GM12878 (cell line): ENCODE measurements around the gene ABCA10. TPM values are rescaled to one million over a fixed set of nuclear protein-coding genes. Genes with fewer than 3 reads are reported as not detected.

Experiments
- JUND ChIP-seq: IDR thresholded peaks from 2 replicates; pipeline ENCODE4 v1.6.1; 2012; ENCODE audit warnings: low read depth, mild to moderate bottlenecking, low read length, improper control_type of control experiment, moderate library complexity
- microRNA-seq: library from miRNA; unstranded; fragments of <30 nt; microRNA quantifications from one replicate; pipeline ENCODE4, GENCODE V29; 2018
- polyA plus RNA-seq, 11 experiments: library from polyadenylated mRNA; depleted of rRNA in 4 of 11; unstranded in 6 of 11; stranded (reverse) in 5 of 11; fragments of >200 nt; fragmentation: Nextera tagmentation in 4 of 11; fragmentation: Illumina TruSeq in 1 of 11; extraction: Ambion mirVana in 4 of 11; extraction: Trizol in 1 of 11; gene quantifications; 1 replicate in 1 of 11; 2 replicates in 10 of 11; pipeline versions ENCODE4 v1.2.1 to v1.2.3, GENCODE V29; 2011 to 2016; ENCODE audit warnings: inconsistent platforms in 2 of 11, missing spikeins in 2 of 11, low read depth in 1 of 11
- small RNA-seq: library from RNA; depleted of rRNA; stranded (forward); fragments of <200 nt; gene quantifications from one replicate; pipeline ENCODE3, GENCODE V24; 2014
- total RNA-seq, 4 experiments: library from RNA; depleted of rRNA in 3 of 4; stranded (reverse); fragments of >200 nt in 3 of 4; fragmentation: Illumina TruSeq in 1 of 4; extraction: Trizol in 1 of 4; gene quantifications; 2 replicates each; pipeline versions ENCODE4 v1.2.1 to v1.2.3, GENCODE V29; 2013 to 2021
- TF ChIP-seq, protein P1 (sequence below): fragments of 150-350 bp; IDR thresholded peaks from 2 replicates; pipeline ENCODE4 v1.6.1; 2016; ENCODE audit warnings: low read depth, low read length
- TF ChIP-seq, protein P2 (sequence below): IDR thresholded peaks from 2 replicates; pipeline ENCODE4 v1.6.1; 2012; ENCODE audit warnings: improper control_type of control experiment, low read depth, low read length; ENCODE audit not compliant: insufficient replicate concordance

The ABCA10 gene
- total and polyA plus RNA-seq, 10 of the 15 experiments (the other 5 are each of a cell fraction or from before 2014, with no cell fraction given): 0.33 to 3.0 (median 0.83) TPM

DNA sequence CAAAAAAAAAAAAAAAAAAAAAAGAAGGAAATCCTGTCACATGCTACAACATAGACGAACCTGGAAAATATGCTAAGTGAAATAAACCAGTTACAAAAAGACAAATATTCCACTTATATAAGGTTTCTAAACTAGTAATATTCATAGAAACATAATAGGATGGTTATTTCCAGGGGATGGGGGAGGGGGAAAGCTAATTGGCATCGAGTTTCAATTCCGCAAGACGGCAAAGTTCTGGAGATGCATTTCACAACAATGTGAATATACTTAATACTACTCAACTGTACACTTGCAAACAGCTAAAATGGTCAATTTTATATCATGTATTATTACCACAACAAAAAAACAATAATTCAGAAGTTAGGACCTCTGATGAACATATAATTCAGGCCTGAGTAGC is 130.0 kb downstream of the ABCA10 start (continued):
- TF ChIP-seq, protein P1, sequence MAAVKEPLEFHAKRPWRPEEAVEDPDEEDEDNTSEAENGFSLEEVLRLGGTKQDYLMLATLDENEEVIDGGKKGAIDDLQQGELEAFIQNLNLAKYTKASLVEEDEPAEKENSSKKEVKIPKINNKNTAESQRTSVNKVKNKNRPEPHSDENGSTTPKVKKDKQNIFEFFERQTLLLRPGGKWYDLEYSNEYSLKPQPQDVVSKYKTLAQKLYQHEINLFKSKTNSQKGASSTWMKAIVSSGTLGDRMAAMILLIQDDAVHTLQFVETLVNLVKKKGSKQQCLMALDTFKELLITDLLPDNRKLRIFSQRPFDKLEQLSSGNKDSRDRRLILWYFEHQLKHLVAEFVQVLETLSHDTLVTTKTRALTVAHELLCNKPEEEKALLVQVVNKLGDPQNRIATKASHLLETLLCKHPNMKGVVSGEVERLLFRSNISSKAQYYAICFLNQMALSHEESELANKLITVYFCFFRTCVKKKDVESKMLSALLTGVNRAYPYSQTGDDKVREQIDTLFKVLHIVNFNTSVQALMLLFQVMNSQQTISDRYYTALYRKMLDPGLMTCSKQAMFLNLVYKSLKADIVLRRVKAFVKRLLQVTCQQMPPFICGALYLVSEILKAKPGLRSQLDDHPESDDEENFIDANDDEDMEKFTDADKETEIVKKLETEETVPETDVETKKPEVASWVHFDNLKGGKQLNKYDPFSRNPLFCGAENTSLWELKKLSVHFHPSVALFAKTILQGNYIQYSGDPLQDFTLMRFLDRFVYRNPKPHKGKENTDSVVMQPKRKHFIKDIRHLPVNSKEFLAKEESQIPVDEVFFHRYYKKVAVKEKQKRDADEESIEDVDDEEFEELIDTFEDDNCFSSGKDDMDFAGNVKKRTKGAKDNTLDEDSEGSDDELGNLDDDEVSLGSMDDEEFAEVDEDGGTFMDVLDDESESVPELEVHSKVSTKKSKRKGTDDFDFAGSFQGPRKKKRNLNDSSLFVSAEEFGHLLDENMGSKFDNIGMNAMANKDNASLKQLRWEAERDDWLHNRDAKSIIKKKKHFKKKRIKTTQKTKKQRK: no peak
- no peak for TF ChIP-seq JUND
- TF ChIP-seq, protein P2, sequence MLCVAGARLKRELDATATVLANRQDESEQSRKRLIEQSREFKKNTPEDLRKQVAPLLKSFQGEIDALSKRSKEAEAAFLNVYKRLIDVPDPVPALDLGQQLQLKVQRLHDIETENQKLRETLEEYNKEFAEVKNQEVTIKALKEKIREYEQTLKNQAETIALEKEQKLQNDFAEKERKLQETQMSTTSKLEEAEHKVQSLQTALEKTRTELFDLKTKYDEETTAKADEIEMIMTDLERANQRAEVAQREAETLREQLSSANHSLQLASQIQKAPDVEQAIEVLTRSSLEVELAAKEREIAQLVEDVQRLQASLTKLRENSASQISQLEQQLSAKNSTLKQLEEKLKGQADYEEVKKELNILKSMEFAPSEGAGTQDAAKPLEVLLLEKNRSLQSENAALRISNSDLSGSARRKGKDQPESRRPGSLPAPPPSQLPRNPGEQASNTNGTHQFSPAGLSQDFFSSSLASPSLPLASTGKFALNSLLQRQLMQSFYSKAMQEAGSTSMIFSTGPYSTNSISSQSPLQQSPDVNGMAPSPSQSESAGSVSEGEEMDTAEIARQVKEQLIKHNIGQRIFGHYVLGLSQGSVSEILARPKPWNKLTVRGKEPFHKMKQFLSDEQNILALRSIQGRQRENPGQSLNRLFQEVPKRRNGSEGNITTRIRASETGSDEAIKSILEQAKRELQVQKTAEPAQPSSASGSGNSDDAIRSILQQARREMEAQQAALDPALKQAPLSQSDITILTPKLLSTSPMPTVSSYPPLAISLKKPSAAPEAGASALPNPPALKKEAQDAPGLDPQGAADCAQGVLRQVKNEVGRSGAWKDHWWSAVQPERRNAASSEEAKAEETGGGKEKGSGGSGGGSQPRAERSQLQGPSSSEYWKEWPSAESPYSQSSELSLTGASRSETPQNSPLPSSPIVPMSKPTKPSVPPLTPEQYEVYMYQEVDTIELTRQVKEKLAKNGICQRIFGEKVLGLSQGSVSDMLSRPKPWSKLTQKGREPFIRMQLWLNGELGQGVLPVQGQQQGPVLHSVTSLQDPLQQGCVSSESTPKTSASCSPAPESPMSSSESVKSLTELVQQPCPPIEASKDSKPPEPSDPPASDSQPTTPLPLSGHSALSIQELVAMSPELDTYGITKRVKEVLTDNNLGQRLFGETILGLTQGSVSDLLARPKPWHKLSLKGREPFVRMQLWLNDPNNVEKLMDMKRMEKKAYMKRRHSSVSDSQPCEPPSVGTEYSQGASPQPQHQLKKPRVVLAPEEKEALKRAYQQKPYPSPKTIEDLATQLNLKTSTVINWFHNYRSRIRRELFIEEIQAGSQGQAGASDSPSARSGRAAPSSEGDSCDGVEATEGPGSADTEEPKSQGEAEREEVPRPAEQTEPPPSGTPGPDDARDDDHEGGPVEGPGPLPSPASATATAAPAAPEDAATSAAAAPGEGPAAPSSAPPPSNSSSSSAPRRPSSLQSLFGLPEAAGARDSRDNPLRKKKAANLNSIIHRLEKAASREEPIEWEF: no peak

Small RNA genes lying within 50 kb of the gene (microRNA-seq; reads per million reads assigned to microRNA genes)
- gene MIR4524A: not detected
- gene MIR4524B: not detected

Small RNA genes lying within 50 kb of the gene (small RNA-seq; reads per million reads assigned to genes)
- 2.1 reads per million, percentile 63 among the genes with 10 or more reads in this experiment for gene MIR4524B

Other genes with a start within 250 kb of the ABCA10 start
- 0.40 and 0.98 TPM in 2 replicates for gene ABCA9, start 167.9 kb downstream of the ABCA10 start, total RNA-seq (2014; rRNA removed)
- 0.51 and 0.54 TPM in 2 replicates for gene ABCA9, start 167.9 kb downstream of the ABCA10 start, total RNA-seq (2014; rRNA removed; fragmentation: Illumina TruSeq; extraction: Trizol)
- 0.24 and 0.49 TPM in 2 replicates for gene ABCA9, start 167.9 kb downstream of the ABCA10 start, total RNA-seq (2021)
- gene ABCA9, start 167.9 kb downstream of the ABCA10 start, polyA plus RNA-seq (2011; rRNA removed): 2.9 and 5.0 TPM in 2 replicates
- 0.37 and 1.6 TPM in 2 replicates for gene ABCA9, start 167.9 kb downstream of the ABCA10 start, polyA plus RNA-seq (2014; fragmentation: Illumina TruSeq; extraction: Trizol)
- gene ABCA9, start 167.9 kb downstream of the ABCA10 start, polyA plus RNA-seq (2014; fragmentation: Nextera tagmentation; extraction: Ambion mirVana): under 1 TPM; under 0.01 to 0.02 TPM
- gene ABCA9, start 167.9 kb downstream of the ABCA10 start, polyA plus RNA-seq (2014; rRNA removed): 0.26 and 0.30 TPM in 2 replicates
- gene ABCA9, start 167.9 kb downstream of the ABCA10 start, polyA plus RNA-seq (2016; fragmentation: Nextera tagmentation; extraction: Ambion mirVana): under 1 TPM; 0.01 to 0.03 TPM
- gene ABCA6, start 86.9 kb downstream of the ABCA10 start, total RNA-seq (2014; rRNA removed): 15.6 and 18.1 TPM in 2 replicates
- gene ABCA6, start 86.9 kb downstream of the ABCA10 start, total RNA-seq (2014; rRNA removed; fragmentation: Illumina TruSeq; extraction: Trizol): 19.5 and 21.4 TPM in 2 replicates
- gene ABCA6, start 86.9 kb downstream of the ABCA10 start, total RNA-seq (2021): 13.7 and 14.3 TPM in 2 replicates
- 36.9 and 53.4 TPM in 2 replicates for gene ABCA6, start 86.9 kb downstream of the ABCA10 start, polyA plus RNA-seq (2011; rRNA removed)
- 15.6 and 18.6 TPM in 2 replicates for gene ABCA6, start 86.9 kb downstream of the ABCA10 start, polyA plus RNA-seq (2014; fragmentation: Illumina TruSeq; extraction: Trizol)
- 10 to 100 TPM in 1 of 2 experiments, 1 to 10 TPM in 1; 9.0 to 10.1 TPM for gene ABCA6, start 86.9 kb downstream of the ABCA10 start, polyA plus RNA-seq (2014; fragmentation: Nextera tagmentation; extraction: Ambion mirVana)
- gene ABCA6, start 86.9 kb downstream of the ABCA10 start, polyA plus RNA-seq (2014; rRNA removed): 7.6 and 11.5 TPM in 2 replicates
- gene ABCA6, start 86.9 kb downstream of the ABCA10 start, polyA plus RNA-seq (2016; fragmentation: Nextera tagmentation; extraction: Ambion mirVana): 1 to 10 TPM; 6.8 to 7.0 TPM
- 17.5 and 22.0 TPM in 2 replicates for gene ABCA5, start 98.3 kb upstream of the ABCA10 start, total RNA-seq (2014; rRNA removed)
- gene ABCA5, start 98.3 kb upstream of the ABCA10 start, total RNA-seq (2014; rRNA removed; fragmentation: Illumina TruSeq; extraction: Trizol): 26.1 and 31.4 TPM in 2 replicates
- gene ABCA5, start 98.3 kb upstream of the ABCA10 start, total RNA-seq (2021): 15.7 and 17.2 TPM in 2 replicates
- gene ABCA5, start 98.3 kb upstream of the ABCA10 start, polyA plus RNA-seq (2011; rRNA removed): 25.4 and 46.9 TPM in 2 replicates
- 14.5 and 22.9 TPM in 2 replicates for gene ABCA5, start 98.3 kb upstream of the ABCA10 start, polyA plus RNA-seq (2014; fragmentation: Illumina TruSeq; extraction: Trizol)
- 10 to 100 TPM; 11.8 to 31.1 TPM for gene ABCA5, start 98.3 kb upstream of the ABCA10 start, polyA plus RNA-seq (2014; fragmentation: Nextera tagmentation; extraction: Ambion mirVana)
- gene ABCA5, start 98.3 kb upstream of the ABCA10 start, polyA plus RNA-seq (2014; rRNA removed): 12.3 and 15.6 TPM in 2 replicates
- 10 to 100 TPM; 18.7 to 18.8 TPM for gene ABCA5, start 98.3 kb upstream of the ABCA10 start, polyA plus RNA-seq (2016; fragmentation: Nextera tagmentation; extraction: Ambion mirVana)
- 24.1 and 32.4 TPM in 2 replicates for gene MAP2K6, start 185.9 kb upstream of the ABCA10 start, total RNA-seq (2014; rRNA removed)
- 19.9 and 22.3 TPM in 2 replicates for gene MAP2K6, start 185.9 kb upstream of the ABCA10 start, total RNA-seq (2014; rRNA removed; fragmentation: Illumina TruSeq; extraction: Trizol)
- gene MAP2K6, start 185.9 kb upstream of the ABCA10 start, total RNA-seq (2021): 23.5 and 24.6 TPM in 2 replicates
- 16.4 and 20.2 TPM in 2 replicates for gene MAP2K6, start 185.9 kb upstream of the ABCA10 start, polyA plus RNA-seq (2011; rRNA removed)
- 27.5 and 28.1 TPM in 2 replicates for gene MAP2K6, start 185.9 kb upstream of the ABCA10 start, polyA plus RNA-seq (2014; fragmentation: Illumina TruSeq; extraction: Trizol)
- 10 to 100 TPM; 61.4 to 70.3 TPM for gene MAP2K6, start 185.9 kb upstream of the ABCA10 start, polyA plus RNA-seq (2014; fragmentation: Nextera tagmentation; extraction: Ambion mirVana)
- gene MAP2K6, start 185.9 kb upstream of the ABCA10 start, polyA plus RNA-seq (2014; rRNA removed): 17.8 and 21.1 TPM in 2 replicates
- 10 to 100 TPM; 15.6 to 16.7 TPM for gene MAP2K6, start 185.9 kb upstream of the ABCA10 start, polyA plus RNA-seq (2016; fragmentation: Nextera tagmentation; extraction: Ambion mirVana)